HG02610 (cell line): ENCODE results near the gene PSKH1.
"Not testable (repeated sequence)": the region's sequence is repeated elsewhere in the genome, so short reads cannot be mapped to it uniquely, and the experiment has no call there.

Source experiments
- ATAC-seq: cut with Tn5 transposase; IDR thresholded peaks from one replicate; pipeline ENCODE4 v1.9.1; 2021; ENCODE audit warnings: mild to moderate bottlenecking, moderate library complexity; ENCODE audit not compliant: unreplicated experiment

PSKH1 gene

DNA sequence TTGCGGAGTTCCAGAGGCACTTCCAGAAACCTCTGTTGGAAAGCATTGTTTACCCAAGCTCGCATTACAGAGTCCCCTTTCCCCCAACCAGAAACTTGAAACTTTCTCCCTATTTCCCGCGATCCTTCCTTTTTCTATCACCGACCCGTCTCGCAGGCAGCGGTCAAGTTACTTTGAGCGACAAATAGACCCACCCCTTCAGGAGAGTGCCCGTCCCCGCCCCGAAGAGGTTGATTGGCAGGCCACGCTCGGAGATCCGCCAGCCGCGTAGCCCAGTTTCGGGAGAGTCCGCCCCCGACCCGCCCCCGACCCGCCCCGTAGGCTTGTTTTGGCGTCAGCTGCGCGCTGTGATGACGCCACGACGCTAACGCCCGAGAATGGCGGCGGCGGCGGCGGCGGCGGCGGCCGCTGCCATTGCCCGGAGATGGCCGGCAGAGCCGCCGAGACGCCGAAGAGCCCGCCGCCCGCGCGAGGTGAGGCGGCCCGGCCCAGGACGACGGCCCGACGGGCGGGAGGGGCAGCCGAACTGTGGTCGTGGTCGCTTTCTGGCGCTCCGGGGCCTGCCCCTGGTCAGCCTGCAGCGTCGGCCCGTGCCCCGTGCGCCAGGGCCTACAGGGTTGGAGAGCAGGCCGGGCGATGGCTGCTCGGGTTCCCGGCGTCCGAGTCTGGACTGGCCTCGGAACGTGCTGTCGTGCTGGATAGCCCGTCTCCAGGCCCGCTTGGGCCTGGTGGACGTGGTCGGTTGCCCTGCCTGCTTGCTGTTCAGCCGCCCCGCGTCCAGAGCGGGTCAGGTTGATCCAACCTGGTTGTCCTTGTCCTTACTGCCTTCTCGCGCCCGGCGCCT is at the start of gene PSKH1:
TSS of gene PSKH1 (plus strand) at position 356 of the 844 bp plus-strand sequence. CDS start 15,496 bp downstream, outside the sequence.
- ATAC-seq = peak; percentile 89

DNA sequence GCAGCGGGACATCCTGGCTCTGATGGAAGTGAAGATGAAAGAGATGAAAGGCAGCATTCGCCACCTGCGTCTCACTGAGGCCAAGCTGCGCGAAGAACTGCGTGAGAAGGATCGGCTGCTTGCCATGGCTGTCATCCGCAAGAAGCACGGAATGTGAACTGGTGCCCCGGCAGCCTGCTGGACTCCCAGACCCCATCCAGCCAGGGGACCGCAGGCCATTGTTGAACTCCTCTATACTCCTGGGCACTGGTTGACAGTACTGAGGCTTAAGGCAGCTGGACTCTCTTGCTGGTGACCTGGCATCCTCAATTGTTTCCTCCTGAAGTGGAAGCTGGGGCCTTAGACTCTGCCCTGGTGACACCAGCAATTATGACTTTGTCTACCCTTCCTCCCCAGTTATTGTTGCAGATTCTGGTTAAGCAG is 49.7 kb upstream of the PSKH1 start:
- ATAC-seq = no peak

GRCh38 chr16:67844497-67844896 is 48.6 kb upstream of the PSKH1 start:
- no peak for ATAC-seq

- ATAC-seq = no peak
Observed at GRCh38 chr16:67845291-67846062, 47.6 kb upstream of the PSKH1 start.

- no peak for ATAC-seq
Observed at GRCh38 chr16:67846063-67846319, 47.1 kb upstream of the PSKH1 start.

GRCh38 chr16:67846320-67847063 is 46.6 kb upstream of the PSKH1 start, which contains the start of gene NUTF2:
TSS of gene NUTF2 (plus strand) at chr16:67846933. CDS start at chr16:67865131, 18,198 bp downstream.
- peak; percentile 58 for ATAC-seq

- peak; percentile 29 for ATAC-seq
Observed at GRCh38 chr16:67847064-67847861, 45.8 kb upstream of the PSKH1 start, which contains the start of gene CENPT. TSS of gene CENPT (minus strand) at chr16:67847693. CDS start at chr16:67833859, 13,834 bp downstream.

DNA sequence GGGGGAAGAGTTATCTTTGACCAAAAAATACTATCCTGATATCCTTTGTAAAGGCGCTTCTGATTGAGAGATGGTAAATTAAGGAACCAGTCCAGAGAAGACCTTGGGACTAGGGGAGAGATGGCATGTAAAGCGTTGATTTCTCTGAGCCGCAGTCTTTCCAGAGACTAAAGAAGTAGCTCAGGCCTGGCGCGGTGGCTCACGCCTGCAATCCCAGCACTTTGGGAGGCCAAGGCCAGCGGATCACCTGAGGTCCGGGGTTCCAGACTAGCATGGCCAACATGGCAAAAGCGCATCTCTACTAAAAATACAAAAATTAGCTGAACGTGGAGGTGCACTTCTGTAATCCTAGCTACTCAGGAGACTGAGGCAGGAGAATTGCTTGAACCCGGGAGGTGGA is 44.9 kb upstream of the PSKH1 start:
- no peak for ATAC-seq

DNA sequence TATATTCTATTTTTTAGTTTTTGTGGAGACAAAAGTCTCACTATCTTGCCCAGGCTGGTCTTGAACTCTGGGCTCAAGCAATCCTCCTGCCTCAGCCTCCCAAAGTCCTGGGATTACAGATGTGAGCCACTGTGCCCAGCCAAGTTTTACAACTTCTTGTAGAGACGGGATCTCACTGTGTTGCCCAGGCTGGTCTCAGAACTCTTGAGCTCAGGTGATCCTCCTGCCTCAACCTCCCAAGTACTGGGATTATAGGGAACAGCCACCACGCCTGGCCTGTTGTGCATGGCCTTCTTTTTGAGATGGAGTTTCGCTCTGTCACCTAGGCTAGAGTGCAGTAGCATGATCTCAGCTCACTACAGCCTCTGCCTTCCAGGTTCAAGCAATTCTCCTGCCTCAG is 39.4 kb upstream of the PSKH1 start:
- ATAC-seq = no peak

- no peak for ATAC-seq
Observed at GRCh38 chr16:67855789-67856188, 37.3 kb upstream of the PSKH1 start.

DNA sequence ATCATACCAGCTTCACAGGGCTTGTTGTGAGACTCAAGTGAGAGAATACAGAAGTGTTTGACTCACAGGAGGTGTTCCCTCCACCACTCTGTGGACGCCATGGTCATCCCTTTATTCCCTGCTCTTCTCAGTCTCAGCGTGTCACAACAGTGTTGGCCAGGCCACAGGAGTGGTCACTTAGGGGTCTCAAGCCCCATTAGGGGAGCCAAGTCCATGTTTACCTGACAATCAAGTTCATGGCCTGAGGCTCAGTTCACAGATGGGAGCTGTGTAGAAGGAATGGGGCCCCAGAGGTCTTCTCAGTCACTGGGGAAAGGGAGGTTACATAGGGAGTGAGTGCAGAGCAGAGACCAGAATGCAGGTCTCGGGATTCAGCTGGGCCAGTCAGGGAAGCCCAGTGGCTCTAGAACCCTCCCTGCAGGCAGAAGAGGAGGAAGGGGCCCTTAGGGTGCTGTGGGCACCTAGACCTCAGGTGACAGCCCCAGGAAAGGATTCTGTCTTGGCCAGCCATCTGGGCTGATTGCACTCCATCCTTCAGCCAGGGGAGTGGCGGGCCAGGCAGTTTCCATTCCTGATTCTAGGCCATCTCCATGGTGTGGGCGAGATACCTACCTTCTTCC is 36.0 kb upstream of the PSKH1 start:
- no peak for ATAC-seq

DNA sequence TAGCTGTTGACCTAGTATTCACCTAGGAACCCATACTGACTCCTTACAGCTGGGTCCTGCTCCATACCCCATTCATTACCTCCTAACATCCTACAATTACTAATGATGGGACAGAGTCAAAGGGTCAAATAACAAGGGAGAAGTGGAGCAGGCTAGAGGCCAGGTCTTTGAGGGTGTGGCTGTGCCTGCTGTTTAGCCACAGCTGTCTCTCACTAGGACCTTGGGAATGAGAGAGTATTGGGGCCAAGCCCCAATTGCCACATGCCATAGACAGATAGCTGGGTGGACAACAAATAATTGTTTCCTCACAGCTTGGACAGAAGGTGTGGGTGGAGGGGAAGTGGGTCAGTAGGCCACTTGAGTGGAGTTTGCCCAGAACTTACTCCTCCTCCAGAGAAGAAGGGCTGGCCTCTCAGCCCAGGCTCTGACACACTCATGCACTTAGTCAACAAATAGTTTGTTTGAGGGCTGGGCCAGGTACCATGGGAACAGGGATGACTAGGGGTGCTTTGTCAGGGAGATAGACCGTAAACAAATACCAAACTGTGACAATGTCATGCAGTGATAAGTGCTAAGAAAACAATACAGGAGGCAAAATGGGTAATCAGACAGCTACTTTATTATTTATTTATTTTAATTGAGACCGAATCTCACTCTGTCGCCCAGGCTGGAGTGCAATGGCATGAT is 35.4 kb upstream of the PSKH1 start:
- ATAC-seq = no peak

GRCh38 chr16:67858500-67858899 is 34.6 kb upstream of the PSKH1 start:
- ATAC-seq = no peak

DNA sequence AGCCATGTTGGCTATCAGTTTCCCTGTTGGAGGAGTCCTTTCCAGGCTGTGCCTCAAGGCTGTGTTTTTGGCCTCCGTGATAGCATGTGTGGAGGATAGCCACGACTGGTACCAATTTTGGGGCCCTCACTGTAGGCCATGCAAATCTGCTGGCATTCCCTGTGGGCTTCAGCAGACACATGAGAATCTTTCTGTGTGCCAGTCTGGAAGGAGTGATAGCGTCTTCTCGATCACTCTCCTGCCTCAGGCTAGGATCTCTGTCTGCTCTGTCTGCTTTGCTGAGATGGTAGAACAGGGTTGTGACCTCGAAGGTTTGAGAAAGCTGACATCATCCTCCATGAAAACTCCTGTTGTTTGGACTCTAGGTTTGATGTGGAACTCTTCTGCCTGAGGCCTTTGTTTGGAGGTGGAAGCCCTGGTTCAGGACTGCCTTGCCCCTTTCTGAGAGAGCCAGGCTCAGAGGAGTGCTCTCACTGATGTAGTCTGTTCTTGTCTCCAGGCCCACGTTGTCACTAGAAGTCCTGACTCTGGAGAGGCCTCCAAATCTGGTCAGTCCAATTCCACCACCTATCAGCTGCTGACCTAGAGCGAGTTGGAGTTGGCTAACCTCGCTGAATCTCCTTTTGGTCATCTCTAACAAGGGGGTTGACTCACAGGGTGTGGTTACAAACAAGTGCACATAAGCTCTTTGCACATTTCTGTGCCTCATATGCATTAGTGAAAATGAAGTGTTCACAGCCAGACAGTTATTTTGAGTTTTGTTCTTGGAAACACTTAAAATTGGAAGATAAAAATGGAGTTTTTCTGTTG is 32.3 kb upstream of the PSKH1 start:
- no peak for ATAC-seq

- ATAC-seq = no peak
Observed at GRCh38 chr16:67861877-67862276, 31.2 kb upstream of the PSKH1 start.

- ATAC-seq = no peak
Observed at GRCh38 chr16:67862623-67863583, 30.2 kb upstream of the PSKH1 start.

- ATAC-seq = not testable (repeated sequence)
Observed at GRCh38 chr16:67864044-67864443, 29.0 kb upstream of the PSKH1 start.

- ATAC-seq = no peak
Observed at GRCh38 chr16:67864594-67864993, 28.5 kb upstream of the PSKH1 start.
